Measurements from ENCODE around the gene RPL32.

RPL32 gene

DNA sequence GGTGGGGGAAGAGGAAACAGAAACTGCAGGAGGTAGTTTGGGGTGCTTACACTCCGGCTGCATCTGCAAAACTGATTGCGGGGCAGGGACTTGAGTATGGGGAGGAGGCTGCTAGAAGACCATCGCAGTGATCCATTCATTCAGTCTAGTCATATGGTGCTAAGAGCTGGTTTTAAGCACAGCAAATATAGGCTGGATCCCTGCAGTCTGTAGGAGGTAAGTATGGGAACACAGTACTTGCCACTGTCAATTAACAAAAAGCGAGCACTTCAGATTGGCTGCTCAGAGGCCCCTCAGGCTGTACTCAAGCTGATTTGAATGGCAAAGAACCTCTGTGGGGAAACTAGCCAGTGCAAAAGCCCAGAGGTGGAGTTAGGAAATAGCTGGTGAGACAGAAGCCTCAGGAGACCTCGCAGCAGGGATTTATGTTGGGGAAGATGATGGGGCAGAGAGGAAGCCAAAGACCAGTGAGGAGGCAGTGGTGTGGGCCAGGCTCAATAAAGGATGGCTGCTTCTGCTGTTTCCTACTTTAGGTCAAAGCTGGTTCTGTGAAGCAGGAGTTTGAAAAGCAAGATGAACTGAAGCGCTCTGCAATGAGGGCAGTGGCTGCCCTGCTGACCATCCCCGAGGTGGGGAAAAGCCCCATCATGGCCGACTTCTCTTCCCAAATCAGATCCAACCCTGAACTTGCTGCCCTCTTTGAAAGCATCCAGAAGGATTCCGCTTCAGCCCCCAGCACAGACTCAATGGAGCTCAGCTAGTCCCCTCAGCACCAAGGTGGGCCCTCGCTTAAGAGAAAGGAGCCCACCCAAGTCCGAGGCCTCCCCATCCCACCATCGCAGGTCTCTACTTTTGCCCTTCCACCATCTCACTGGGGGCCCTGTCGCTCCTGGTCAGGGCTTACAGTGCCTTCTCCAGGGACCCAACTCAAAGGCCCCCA, 7.9 kb downstream of the RPL32 start:
- no peak for DNase-seq (ENCODE audit: low read depth in 2 of 2)

GRCh38 chr3:12832350-12833221, 8.8 kb downstream of the RPL32 start:
- DNase-seq (ENCODE audit: low read depth in 2 of 2): no peak

GRCh38 chr3:12831301-12831866, 10.0 kb downstream of the RPL32 start:
- DNase-seq (ENCODE audit: low read depth in 2 of 2): no peak

DNA sequence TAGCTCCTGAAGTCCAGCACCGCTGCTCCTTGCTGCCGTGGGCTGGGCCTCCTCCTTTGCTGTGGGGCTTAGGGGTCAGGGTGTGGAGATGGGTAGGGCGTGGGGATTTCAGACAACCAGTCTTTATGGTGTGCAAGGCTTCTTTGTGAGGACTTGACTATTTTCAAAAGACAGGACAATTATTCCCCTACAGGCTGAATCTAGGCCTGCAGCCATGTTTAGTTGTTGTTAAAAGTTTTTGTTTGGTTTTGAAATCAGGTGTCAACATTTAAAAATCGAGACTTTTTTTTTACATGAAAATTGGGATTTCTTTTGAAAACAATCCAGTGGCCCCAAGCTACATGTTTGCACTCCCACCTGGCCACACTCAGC, 10.6 kb downstream of the RPL32 start:
- no peak for DNase-seq (ENCODE audit: low read depth in 2 of 2)

- DNase-seq (ENCODE audit: low read depth in 2 of 2): no peak
These were observed 11.2 kb downstream of the RPL32 start for GRCh38 chr3:12829886-12830784.

GRCh38 chr3:12829404-12829803, 12.0 kb downstream of the RPL32 start:
- DNase-seq (ENCODE audit: low read depth in 2 of 2): no peak

GRCh38 chr3:12828751-12829150, 12.6 kb downstream of the RPL32 start:
- DNase-seq (ENCODE audit: low read depth in 2 of 2): no peak

- no peak for DNase-seq (ENCODE audit: low read depth in 2 of 2)
These were observed 16.2 kb downstream of the RPL32 start for GRCh38 chr3:12825156-12825555.

DNA sequence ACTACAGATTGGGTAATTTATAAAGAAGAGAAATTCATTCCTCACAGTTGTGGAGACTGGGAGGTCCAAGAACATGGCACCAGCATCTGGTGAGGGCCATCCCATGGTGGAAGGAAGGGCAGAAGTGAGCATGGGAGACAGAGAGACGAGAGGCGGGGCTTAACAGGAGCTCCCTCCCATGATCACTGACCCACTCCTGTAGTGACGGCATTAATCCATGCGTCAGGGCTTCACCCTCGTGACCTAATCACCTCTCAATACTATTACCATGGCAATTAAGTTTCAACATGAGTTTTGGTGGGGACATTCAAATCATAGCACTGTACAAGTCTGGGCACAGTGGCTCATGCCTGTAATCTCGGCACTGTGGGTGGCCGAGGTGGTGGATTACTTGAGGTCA, 17.1 kb downstream of the RPL32 start:
- no peak for DNase-seq (ENCODE audit: low read depth in 2 of 2)

- DNase-seq (ENCODE audit: low read depth in 2 of 2): no peak
These were observed 18.5 kb downstream of the RPL32 start for GRCh38 chr3:12822725-12823373.

- no peak for DNase-seq (ENCODE audit: low read depth in 2 of 2)
These were observed 22.6 kb downstream of the RPL32 start for GRCh38 chr3:12818773-12819172.

DNA sequence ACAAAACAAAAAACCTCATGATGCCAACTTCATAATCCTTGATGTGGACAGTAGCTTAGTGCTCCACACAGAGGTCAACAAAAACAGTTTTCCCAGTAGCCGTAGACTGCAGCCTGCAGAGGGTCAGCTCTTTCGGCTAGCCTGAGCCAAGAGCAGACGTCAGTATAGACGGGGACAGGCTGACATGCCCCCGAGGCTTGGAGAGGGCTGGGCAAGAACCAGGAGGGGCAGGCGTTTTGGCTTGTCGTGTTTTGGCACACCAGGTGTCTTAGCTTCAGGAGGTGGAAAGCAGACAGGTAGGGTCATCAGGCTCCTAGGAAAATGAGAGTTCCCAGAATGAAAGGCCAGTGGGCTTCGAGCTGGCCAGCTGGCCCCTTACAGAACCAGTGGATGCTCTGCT, 23.1 kb downstream of the RPL32 start:
- DNase-seq (ENCODE audit: low read depth in 2 of 2): no peak

- DNase-seq (ENCODE audit: low read depth in 2 of 2): no peak
These were observed 24.0 kb downstream of the RPL32 start for GRCh38 chr3:12817343-12817710.

DNA sequence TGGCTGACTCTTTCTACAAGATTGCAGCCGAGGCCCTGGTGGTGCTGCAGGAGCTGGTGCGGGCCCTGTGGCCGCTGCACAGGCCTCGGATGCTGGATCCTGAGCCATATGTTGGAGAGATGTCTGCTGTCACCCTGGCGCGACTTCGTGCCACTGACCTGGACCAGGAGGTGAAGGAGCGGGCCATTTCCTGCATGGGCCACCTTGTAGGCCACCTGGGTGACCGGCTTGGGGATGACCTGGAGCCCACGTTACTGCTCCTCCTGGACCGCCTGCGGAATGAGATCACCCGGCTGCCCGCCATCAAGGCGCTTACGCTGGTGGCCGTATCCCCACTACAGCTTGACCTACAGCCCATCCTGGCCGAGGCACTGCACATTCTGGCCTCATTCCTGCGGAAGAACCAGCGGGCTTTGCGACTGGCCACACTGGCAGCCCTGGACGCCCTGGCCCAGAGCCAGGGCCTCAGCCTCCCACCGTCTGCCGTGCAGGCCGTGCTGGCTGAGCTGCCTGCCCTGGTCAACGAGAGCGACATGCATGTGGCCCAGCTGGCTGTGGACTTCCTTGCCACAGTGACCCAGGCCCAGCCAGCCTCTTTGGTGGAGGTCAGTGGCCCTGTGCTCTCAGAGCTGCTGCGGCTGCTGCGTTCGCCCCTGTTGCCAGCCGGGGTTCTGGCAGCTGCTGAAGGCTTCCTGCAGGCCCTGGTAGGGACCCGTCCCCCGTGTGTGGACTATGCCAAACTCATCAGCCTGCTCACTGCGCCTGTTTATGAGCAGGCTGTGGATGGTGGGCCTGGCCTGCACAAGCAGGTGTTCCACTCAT, 24.6 kb downstream of the RPL32 start:
- no peak for DNase-seq (ENCODE audit: low read depth in 2 of 2)

DNA sequence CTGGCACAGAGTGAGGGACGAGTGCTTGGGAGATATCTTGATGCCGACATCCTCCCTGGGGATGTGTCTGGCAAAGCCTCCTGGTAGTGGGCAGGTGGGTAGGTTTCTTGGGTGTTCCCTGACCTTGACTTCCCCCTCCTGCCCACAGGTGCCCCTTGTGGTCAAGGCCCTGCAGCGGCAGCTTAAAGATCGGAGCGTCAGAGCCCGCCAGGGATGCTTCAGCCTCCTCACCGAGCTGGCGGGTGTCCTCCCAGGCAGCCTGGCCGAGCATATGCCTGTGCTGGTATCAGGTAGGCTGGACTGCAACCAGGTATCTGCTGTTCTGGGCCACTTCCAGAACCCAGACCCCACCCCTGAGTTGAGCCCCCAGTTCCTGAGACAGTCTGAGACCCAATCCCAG, 25.6 kb downstream of the RPL32 start:
- DNase-seq (ENCODE audit: low read depth in 2 of 2): no peak

GRCh38 chr3:12815078-12815477, 26.3 kb downstream of the RPL32 start:
- DNase-seq (ENCODE audit: low read depth in 2 of 2): no peak

DNA sequence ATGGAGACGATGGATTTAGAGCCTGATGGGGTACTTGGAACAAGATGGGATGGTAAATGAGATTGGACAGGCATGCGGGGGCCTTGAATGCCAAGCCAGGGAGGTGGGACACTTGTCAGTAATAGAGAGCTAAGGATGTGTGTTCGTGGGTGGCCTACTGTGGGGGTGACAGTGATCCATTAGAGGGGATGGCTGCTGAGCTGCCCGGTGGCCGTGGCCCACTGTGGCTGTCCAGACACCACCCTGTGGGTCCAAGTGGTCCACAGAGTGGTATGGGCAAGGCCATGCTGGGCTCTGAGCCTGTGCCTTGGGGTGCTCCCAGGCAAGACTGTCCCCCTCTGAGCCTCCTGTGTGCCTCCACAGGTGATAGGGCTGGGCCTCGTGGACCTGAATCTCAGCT, 27.4 kb downstream of the RPL32 start:
- DNase-seq (ENCODE audit: low read depth in 2 of 2): no peak

GRCh38 chr3:12812812-12813211, 28.6 kb downstream of the RPL32 start:
- DNase-seq (ENCODE audit: low read depth in 2 of 2): no peak

- DNase-seq (ENCODE audit: low read depth in 2 of 2): no peak
These were observed 30.4 kb downstream of the RPL32 start for GRCh38 chr3:12810961-12811360.
